ENCODE results near the gene FCRL2.

Gene FCRL2

DNA sequence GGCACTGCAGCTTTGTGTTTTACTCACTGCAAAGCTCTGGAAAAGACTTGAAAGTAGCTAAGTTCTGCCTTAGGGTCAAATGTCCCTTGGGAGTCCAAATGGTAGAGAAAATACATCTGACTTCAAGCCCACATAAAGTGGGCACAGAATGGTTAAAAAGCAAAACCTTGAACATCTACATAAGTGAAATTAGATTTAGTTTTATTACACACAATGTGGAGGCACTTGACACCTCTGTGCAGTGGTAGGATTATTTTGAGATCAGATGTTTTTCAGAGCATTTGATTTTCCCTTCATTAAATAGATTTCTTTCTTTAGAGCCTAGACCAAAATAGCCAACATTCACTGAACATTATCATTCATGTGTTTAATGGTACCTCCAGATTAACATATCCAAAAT is 65.1 kb downstream of the FCRL2 start (continued):
- TF ChIP-seq, protein P1, sequence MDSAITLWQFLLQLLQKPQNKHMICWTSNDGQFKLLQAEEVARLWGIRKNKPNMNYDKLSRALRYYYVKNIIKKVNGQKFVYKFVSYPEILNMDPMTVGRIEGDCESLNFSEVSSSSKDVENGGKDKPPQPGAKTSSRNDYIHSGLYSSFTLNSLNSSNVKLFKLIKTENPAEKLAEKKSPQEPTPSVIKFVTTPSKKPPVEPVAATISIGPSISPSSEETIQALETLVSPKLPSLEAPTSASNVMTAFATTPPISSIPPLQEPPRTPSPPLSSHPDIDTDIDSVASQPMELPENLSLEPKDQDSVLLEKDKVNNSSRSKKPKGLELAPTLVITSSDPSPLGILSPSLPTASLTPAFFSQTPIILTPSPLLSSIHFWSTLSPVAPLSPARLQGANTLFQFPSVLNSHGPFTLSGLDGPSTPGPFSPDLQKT (IDR thresholded peaks at IDR 0.05; ENCODE audit: borderline replicate concordance, low read depth, low read length), result no peak
- TF ChIP-seq ZNF654 (tag by site-specific recombination; IDR thresholded peaks at IDR 0.05; ENCODE audit: low read depth), result no peak

DNA sequence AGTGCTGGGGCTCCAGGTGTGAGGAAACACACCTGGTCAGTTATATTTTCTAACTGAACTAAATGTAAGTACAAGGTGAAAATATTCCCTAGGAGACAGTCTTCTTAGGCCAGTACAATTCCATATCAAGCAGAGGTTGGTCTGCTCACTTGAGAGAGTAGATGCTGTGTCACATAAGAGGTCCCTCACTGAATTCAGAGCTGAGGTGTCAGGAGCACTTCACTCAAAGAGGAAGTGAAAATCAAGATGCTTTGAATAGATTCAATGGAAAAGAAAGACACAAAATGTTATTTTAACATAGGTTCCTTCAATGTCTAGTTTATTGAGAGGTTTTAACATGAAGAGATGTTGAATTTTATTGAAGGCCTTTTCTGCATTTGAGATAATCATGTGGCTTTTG is 72.1 kb downstream of the FCRL2 start:
- no peak for TF ChIP-seq ZNF140 (tag by site-specific recombination; IDR thresholded peaks at IDR 0.05)
- no peak for TF ChIP-seq ZNF391 (tag by site-specific recombination; IDR thresholded peaks at IDR 0.05; ENCODE audit: borderline replicate concordance, low read depth)
- no peak for TF ChIP-seq ZNF366 (tag by site-specific recombination; conservative IDR thresholded peaks at IDR 0.05)
- no peak for TF ChIP-seq ZNF37A (tag by site-specific recombination; IDR thresholded peaks at IDR 0.05)
- TF ChIP-seq ZNF660 (tag by site-specific recombination; IDR thresholded peaks at IDR 0.05), result no peak
- no peak for TF ChIP-seq SP7 (tag by site-specific recombination; IDR thresholded peaks at IDR 0.05)
- no peak for TF ChIP-seq ZNF341 (tag by site-specific recombination; IDR thresholded peaks at IDR 0.05; ENCODE audit: low read depth)
- TF ChIP-seq ZNF394 (tag by site-specific recombination; IDR thresholded peaks at IDR 0.05; ENCODE audit: borderline replicate concordance), result no peak
- no peak for TF ChIP-seq HIC1 (tag by site-specific recombination; IDR thresholded peaks at IDR 0.05)
- TF ChIP-seq ZNF501 (tag by site-specific recombination; IDR thresholded peaks at IDR 0.05), result no peak
- no peak for TF ChIP-seq KLF7 (tag by site-specific recombination; IDR thresholded peaks at IDR 0.05; ENCODE audit: borderline replicate concordance)
- no peak for TF ChIP-seq ZNF133 (tag by site-specific recombination; IDR thresholded peaks at IDR 0.05)
- no peaks in the 10 kb centered on the region for H3K36me3 ChIP-seq (ENCODE audit: control insufficient read depth in 2 of 2, insufficient read depth in 1 of 2, low read length in 2 of 2)
- CTCF ChIA-PET, result no interaction called here
- no peaks in the 10 kb centered on the region for H3K9me3 ChIP-seq (ENCODE audit: control insufficient read depth, insufficient read depth, low read depth, low read length)
- no peak overlapping the region for H3K4me3 ChIP-seq (ENCODE audit: low read depth, low read length)
- H3K4me1 ChIP-seq (ENCODE audit: control insufficient read depth, insufficient read depth, low read length), result no peaks in the 10 kb centered on the region
- POLR2A ChIA-PET, result no interaction called here
- H3K27ac ChIP-seq (ENCODE audit: extremely low read depth, low read depth, low read length), result no peak overlapping the region

DNA sequence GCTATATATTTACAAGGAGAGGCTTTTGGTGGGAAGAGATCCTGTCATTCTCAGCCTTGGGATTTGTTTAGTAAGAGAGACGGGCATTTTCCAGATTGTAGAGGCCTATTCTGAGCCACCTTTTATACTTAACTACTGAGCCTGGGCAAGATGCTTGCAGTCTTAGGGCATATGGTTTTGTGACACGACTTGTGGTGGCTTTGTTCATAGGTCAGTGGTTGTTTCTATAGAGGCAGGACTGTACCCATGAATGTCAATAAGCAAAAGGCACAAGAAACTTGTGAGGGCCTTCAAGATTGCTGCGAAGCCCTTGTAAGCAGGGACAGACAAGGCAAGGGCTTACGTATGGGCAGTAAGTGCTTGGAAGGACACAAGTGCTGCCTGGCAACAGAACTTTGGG is 73.0 kb downstream of the FCRL2 start:
- no peaks in the 10 kb centered on the region for H3K4me1 ChIP-seq (ENCODE audit: control insufficient read depth, insufficient read depth, low read length)
- ChIA-PET CTCF (no interaction called here), POLR2A (no interaction called here)
- H3K27ac ChIP-seq (ENCODE audit: extremely low read depth, low read depth, low read length), result no peak overlapping the region
- no peaks in the 10 kb centered on the region for H3K9me3 ChIP-seq (ENCODE audit: control insufficient read depth, insufficient read depth, low read depth, low read length)
- no peaks in the 10 kb centered on the region for H3K36me3 ChIP-seq (ENCODE audit: control insufficient read depth in 2 of 2, insufficient read depth in 1 of 2, low read length in 2 of 2)
- no peak overlapping the region for H3K4me3 ChIP-seq (ENCODE audit: low read depth, low read length)
- TF ChIP-seq ZNF23 (tag by site-specific recombination; IDR thresholded peaks at IDR 0.05; ENCODE audit: borderline replicate concordance), result no peak
- TF ChIP-seq GLI2 (tag by site-specific recombination; IDR thresholded peaks at IDR 0.05; ENCODE audit: borderline replicate concordance, low read depth), result no peak
- no peak for TF ChIP-seq TRIM28 (IDR thresholded peaks at IDR 0.05; ENCODE audit: borderline replicate concordance, low read length)
- TF ChIP-seq, protein P2, sequence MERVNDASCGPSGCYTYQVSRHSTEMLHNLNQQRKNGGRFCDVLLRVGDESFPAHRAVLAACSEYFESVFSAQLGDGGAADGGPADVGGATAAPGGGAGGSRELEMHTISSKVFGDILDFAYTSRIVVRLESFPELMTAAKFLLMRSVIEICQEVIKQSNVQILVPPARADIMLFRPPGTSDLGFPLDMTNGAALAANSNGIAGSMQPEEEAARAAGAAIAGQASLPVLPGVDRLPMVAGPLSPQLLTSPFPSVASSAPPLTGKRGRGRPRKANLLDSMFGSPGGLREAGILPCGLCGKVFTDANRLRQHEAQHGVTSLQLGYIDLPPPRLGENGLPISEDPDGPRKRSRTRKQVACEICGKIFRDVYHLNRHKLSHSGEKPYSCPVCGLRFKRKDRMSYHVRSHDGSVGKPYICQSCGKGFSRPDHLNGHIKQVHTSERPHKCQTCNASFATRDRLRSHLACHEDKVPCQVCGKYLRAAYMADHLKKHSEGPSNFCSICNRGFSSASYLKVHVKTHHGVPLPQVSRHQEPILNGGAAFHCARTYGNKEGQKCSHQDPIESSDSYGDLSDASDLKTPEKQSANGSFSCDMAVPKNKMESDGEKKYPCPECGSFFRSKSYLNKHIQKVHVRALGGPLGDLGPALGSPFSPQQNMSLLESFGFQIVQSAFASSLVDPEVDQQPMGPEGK (tag by site-specific recombination; IDR thresholded peaks at IDR 0.05), result no peak
- TF ChIP-seq ZNF138 (tag by site-specific recombination; IDR thresholded peaks at IDR 0.05; ENCODE audit: borderline replicate concordance), result no peak
- TF ChIP-seq ZNF560 (tag by site-specific recombination; IDR thresholded peaks at IDR 0.05; ENCODE audit: borderline replicate concordance), result no peak
- no peak for TF ChIP-seq ZBTB6 (tag by site-specific recombination; IDR thresholded peaks at IDR 0.05)
- TF ChIP-seq ZNF121 (tag by site-specific recombination; IDR thresholded peaks at IDR 0.05), result no peak
- TF ChIP-seq, protein P3, sequence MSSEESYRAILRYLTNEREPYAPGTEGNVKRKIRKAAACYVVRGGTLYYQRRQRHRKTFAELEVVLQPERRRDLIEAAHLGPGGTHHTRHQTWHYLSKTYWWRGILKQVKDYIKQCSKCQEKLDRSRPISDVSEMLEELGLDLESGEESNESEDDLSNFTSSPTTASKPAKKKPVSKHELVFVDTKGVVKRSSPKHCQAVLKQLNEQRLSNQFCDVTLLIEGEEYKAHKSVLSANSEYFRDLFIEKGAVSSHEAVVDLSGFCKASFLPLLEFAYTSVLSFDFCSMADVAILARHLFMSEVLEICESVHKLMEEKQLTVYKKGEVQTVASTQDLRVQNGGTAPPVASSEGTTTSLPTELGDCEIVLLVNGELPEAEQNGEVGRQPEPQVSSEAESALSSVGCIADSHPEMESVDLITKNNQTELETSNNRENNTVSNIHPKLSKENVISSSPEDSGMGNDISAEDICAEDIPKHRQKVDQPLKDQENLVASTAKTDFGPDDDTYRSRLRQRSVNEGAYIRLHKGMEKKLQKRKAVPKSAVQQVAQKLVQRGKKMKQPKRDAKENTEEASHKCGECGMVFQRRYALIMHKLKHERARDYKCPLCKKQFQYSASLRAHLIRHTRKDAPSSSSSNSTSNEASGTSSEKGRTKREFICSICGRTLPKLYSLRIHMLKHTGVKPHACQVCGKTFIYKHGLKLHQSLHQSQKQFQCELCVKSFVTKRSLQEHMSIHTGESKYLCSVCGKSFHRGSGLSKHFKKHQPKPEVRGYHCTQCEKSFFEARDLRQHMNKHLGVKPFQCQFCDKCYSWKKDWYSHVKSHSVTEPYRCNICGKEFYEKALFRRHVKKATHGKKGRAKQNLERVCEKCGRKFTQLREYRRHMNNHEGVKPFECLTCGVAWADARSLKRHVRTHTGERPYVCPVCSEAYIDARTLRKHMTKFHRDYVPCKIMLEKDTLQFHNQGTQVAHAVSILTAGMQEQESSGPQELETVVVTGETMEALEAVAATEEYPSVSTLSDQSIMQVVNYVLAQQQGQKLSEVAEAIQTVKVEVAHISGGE (tag by site-specific recombination; conservative IDR thresholded peaks at IDR 0.05; ENCODE audit: low read depth), result no peak
- no peak for TF ChIP-seq ZNF354C (tag by site-specific recombination; IDR thresholded peaks at IDR 0.05; ENCODE audit: borderline replicate concordance, low read depth)

All from HEK293 (cell line).